GM23248 (cell line): ENCODE data around the gene SLC30A3.

Experiments used
- EZH2 ChIP-seq: fragments of 200-600 bp; sonication (generic); IDR thresholded peaks from 2 replicates; pipeline ENCODE4 v1.6.1; 2018; ENCODE audit warnings: antibody characterized with exemption, mild to moderate bottlenecking; ENCODE audit not compliant: insufficient read depth, poor library complexity, severe bottlenecking
- EZH2phosphoT487 ChIP-seq: fragments of 200-600 bp; sonication (generic); IDR thresholded peaks from 2 replicates; pipeline ENCODE4 v1.6.1; 2018; ENCODE audit warnings: antibody characterized with exemption, moderate library complexity, mild to moderate bottlenecking, low read depth; ENCODE audit not compliant: insufficient read depth

DNA sequence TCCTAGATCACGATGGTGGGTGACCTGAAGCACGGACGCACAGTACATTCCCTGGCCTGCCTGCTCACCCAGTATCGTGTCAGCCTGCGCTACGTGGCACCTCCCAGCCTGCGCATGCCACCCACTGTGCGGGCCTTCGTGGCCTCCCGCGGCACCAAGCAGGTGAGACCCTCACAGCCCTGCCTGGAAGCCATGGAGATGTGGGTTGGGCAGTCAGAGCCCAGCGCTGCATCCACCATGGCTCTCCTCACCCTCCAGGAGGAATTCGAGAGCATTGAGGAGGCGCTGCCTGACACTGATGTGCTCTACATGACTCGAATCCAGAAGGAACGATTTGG is 20.3 kb downstream of the SLC30A3 start:
- TF ChIP-seq EZH2phosphoT487 (no peak), EZH2 (no peak)
